ENCODE results near the gene UAP1. TPM values are rescaled to one million over a fixed set of nuclear protein-coding genes. Genes with fewer than 3 reads are reported as not detected.

UAP1 gene
- total RNA-seq = 50.1 and 52.0 TPM in 2 replicates

DNA sequence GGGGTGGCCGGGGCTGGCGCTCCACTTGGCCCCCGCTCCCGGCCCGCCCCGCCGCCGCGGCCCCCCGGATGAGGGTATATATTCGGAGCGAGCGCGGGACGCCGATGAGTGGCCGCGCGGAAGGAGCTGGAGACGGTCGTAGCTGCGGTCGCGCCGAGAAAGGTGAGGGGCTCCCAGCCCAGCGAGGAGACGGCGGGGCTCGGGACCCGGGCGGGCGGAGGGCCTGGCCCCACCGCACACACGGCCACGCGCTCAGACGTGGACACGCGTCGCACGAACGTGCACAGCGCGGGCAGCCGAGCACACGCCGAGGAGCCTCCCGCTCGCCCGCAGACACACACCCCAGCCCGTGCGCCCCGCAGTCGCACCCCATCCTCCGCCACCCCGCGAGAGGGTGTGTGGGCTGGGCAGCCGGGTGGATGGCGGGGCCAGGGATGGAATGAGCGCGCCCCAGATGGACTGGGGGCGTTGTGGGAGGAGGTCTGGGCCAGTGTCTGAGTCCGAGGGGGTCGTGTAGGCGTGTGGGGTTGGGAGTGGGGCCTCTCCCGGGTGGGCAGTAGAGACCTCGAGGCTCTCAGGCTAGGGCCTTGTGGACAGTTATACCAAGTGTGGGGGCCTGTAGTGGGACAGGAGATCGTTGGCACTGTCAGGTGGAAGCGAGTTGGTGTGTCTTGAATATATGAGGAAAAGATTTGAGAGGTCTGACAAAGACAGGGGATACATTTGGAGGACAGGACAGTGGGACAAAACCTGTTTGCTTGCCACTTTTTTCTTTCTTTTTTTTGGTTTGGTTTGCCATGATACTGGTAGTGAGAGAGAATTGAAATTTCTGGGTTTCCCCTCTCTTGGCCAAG, at the start of gene UAP1:
UAP1 (plus strand) TSS at position 107 of the 854 bp plus-strand sequence. CDS start 4,347 bp downstream, outside the sequence.

DNA sequence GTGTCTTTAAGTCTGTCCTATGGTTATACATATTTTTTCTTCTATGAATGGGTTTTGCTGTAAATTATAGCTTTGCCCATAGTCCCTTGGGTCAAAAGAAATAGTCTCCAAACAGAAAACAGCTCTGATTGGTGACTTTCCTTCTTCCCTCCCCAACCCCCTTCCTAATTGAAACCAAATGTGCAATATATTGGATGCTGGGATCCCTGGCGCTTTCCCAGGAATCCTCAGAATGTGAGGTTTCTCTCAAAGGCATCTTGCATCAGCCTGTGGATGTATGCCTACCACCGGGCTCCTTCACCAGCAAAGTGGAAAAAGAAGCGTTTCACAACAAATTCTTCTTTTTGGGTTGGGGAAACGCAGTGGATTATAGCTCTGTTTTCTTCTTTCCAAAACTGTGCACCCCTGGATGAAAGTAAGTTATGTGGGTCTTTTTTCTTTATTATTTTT, 70.7 kb downstream of the UAP1 start, which contains the start of gene DDR2:
DDR2 (plus strand) TSS at position 248 of the 450 bp plus-strand sequence. CDS start 86,600 bp downstream, outside the sequence.

Other genes starting within 250 kb of the UAP1 start
- not detected in 2 replicates for gene SPATA46, start 184.9 kb upstream of the UAP1 start, total RNA-seq
- gene C1orf226, start 180.0 kb upstream of the UAP1 start, total RNA-seq = 0.46 and 1.1 TPM in 2 replicates
- gene SH2D1B, start 149.6 kb upstream of the UAP1 start, total RNA-seq = not detected in 2 replicates
- 28.9 and 34.6 TPM in 2 replicates for gene UHMK1, start 63.9 kb upstream of the UAP1 start, total RNA-seq
- gene DDR2, start 70.7 kb downstream of the UAP1 start, total RNA-seq = 1.1 and 1.3 TPM in 2 replicates
- gene HSD17B7, start 229.0 kb downstream of the UAP1 start, total RNA-seq = 15.7 and 24.2 TPM in 2 replicates

Data from airway epithelial cell (primary cell).